Loucy (cell line): ENCODE results near the gene CFAP97.

ENCODE experiments used
- H2AFZ ChIP-seq: fragments of 200-600 bp; sonication (generic); 2 replicates; pipeline ENCODE4 v1.6.0; 2016; ENCODE audit warnings: antibody characterized with exemption, mild to moderate bottlenecking, low read length, moderate library complexity
- H3F3A ChIP-seq: fragments of 200-600 bp; 2 replicates; pipeline ENCODE4 v1.6.0; 2016; ENCODE audit warnings: antibody characterized with exemption, low read depth, mild to moderate bottlenecking
- H3K27me3 ChIP-seq: fragments of 200-600 bp; sonication (generic); 2 replicates; pipeline ENCODE4 v1.6.1; 2014; ENCODE audit warnings: low read length, mild to moderate bottlenecking; ENCODE audit not compliant: insufficient read depth, poor library complexity, severe bottlenecking
- H3K36me3 ChIP-seq: fragments of 200-600 bp; sonication (generic); 2 replicates; pipeline ENCODE4 v1.6.1; 2016; ENCODE audit warnings: low read length; ENCODE audit not compliant: insufficient read depth
- H3K4me1 ChIP-seq: fragments of 200-600 bp; sonication (generic); 2 replicates; pipeline ENCODE4 v1.5.1; 2014; ENCODE audit warnings: low read length, mild to moderate bottlenecking; ENCODE audit not compliant: insufficient read depth, poor library complexity, severe bottlenecking
- H3K4me2 ChIP-seq: fragments of 200-600 bp; sonication (generic); 2 replicates; pipeline ENCODE4 v1.6.0; 2014; ENCODE audit warnings: antibody characterized with exemption, low read length, low read depth, mild to moderate bottlenecking; ENCODE audit not compliant: poor library complexity, severe bottlenecking
- H3K4me3 ChIP-seq: fragments of 200-600 bp; sonication (generic); 2 replicates; pipeline ENCODE4 v1.5.1; 2014; ENCODE audit warnings: low read length, mild to moderate bottlenecking, mixed read lengths; ENCODE audit not compliant: poor library complexity, severe bottlenecking
- H3K79me2 ChIP-seq: fragments of 200-600 bp; sonication (generic); 2 replicates; pipeline ENCODE4 v1.6.1; 2014; ENCODE audit warnings: low read length; ENCODE audit not compliant: insufficient read depth
- H3K9ac ChIP-seq: fragments of 200-600 bp; sonication (generic); 2 replicates; pipeline ENCODE4 v1.6.0; 2014; ENCODE audit warnings: mild to moderate bottlenecking, low read depth, low read length, moderate library complexity; ENCODE audit not compliant: poor library complexity, severe bottlenecking
- H3K9me2 ChIP-seq: fragments of 200-600 bp; sonication (generic); replicated peaks from 2 replicates; pipeline ENCODE4 v1.6.1; 2016; ENCODE audit warnings: low read depth, low read length, mixed read lengths
- H3K9me3 ChIP-seq: fragments of 200-600 bp; sonication (generic); 2 replicates; pipeline ENCODE4 v1.6.1; 2014; ENCODE audit warnings: mild to moderate bottlenecking, antibody characterized with exemption, low read length, low read depth; ENCODE audit not compliant: insufficient read depth
- H4K20me1 ChIP-seq: fragments of 200-600 bp; sonication (generic); 2 replicates; pipeline ENCODE4 v1.6.0; 2014; ENCODE audit warnings: antibody characterized with exemption, low read length, mild to moderate bottlenecking; ENCODE audit not compliant: insufficient read depth, poor library complexity, severe bottlenecking
- CTCF ChIP-seq: fragments of 200-600 bp; sonication (generic); conservative IDR thresholded peaks from 2 replicates; pipeline ENCODE4 v1.5.1; 2014; ENCODE audit warnings: mild to moderate bottlenecking, antibody characterized with exemption, low read length
- EZH2phosphoT487 ChIP-seq: fragments of 200-600 bp; IDR thresholded peaks from 2 replicates; pipeline ENCODE4 v1.6.1; 2018; ENCODE audit warnings: antibody characterized with exemption, mild to moderate bottlenecking, moderate library complexity, borderline replicate concordance

CFAP97 gene

GRCh38 chr4:185212581-185212980 is 8.8 kb upstream of the CFAP97 start:
- no peak overlapping the region for H3K4me3 ChIP-seq

GRCh38 chr4:185211641-185212040 is 7.8 kb upstream of the CFAP97 start:
- no peaks in the 10 kb centered on the region for H3K9me3 ChIP-seq
- H3K4me1 ChIP-seq: no peaks in the 10 kb centered on the region
- no peak overlapping the region for H2AFZ ChIP-seq
- H3K9me2 ChIP-seq: no peaks in the 10 kb centered on the region
- H3K79me2 ChIP-seq: no peaks in the 10 kb centered on the region
- H3F3A ChIP-seq: no peaks in the 10 kb centered on the region
- H3K4me3 ChIP-seq: no peak overlapping the region
- H3K9ac ChIP-seq: no peak overlapping the region
- TF ChIP-seq EZH2phosphoT487 (no peak), CTCF (no peak)
- H4K20me1 ChIP-seq: no peaks in the 10 kb centered on the region
- no peak overlapping the region for H3K4me2 ChIP-seq
- no peaks in the 10 kb centered on the region for H3K36me3 ChIP-seq
- H3K27me3 ChIP-seq: no peaks in the 10 kb centered on the region

More at GRCh38 chr4:185212581-185212980, 8.8 kb upstream of the CFAP97 start:
- Histone ChIP-seq H3K79me2 (no peaks in the 10 kb centered on the region), H2AFZ (no peak overlapping the region), H3K9me2 (no peaks in the 10 kb centered on the region), H3K9ac (no peak overlapping the region), H3K4me2 (no peak overlapping the region), H3K9me3 (no peaks in the 10 kb centered on the region), H3F3A (no peaks in the 10 kb centered on the region), H3K4me1 (no peaks in the 10 kb centered on the region), H4K20me1 (no peaks in the 10 kb centered on the region), H3K36me3 (no peaks in the 10 kb centered on the region), H3K27me3 (no peaks in the 10 kb centered on the region)
- TF ChIP-seq EZH2phosphoT487 (no peak), CTCF (no peak)

- H3K4me2 ChIP-seq: no peak overlapping the region
- H3K9ac ChIP-seq: no peak overlapping the region
- TF ChIP-seq EZH2phosphoT487 (no peak), CTCF (no peak)
- no peaks in the 10 kb centered on the region for H3K9me3 ChIP-seq
- no peaks in the 10 kb centered on the region for H3K27me3 ChIP-seq
- no peaks in the 10 kb centered on the region for H3K4me1 ChIP-seq
- H3K9me2 ChIP-seq: no peaks in the 10 kb centered on the region
- no peak overlapping the region for H3K4me3 ChIP-seq
- H3K79me2 ChIP-seq: no peaks in the 10 kb centered on the region
- no peaks in the 10 kb centered on the region for H4K20me1 ChIP-seq
- no peaks in the 10 kb centered on the region for H3F3A ChIP-seq
- no peaks in the 10 kb centered on the region for H3K36me3 ChIP-seq
- H2AFZ ChIP-seq: no peak overlapping the region
These were observed 7.2 kb upstream of the CFAP97 start for GRCh38 chr4:185211035-185211434.
